ENCODE results near the gene TEAD4.

Gene TEAD4

DNA sequence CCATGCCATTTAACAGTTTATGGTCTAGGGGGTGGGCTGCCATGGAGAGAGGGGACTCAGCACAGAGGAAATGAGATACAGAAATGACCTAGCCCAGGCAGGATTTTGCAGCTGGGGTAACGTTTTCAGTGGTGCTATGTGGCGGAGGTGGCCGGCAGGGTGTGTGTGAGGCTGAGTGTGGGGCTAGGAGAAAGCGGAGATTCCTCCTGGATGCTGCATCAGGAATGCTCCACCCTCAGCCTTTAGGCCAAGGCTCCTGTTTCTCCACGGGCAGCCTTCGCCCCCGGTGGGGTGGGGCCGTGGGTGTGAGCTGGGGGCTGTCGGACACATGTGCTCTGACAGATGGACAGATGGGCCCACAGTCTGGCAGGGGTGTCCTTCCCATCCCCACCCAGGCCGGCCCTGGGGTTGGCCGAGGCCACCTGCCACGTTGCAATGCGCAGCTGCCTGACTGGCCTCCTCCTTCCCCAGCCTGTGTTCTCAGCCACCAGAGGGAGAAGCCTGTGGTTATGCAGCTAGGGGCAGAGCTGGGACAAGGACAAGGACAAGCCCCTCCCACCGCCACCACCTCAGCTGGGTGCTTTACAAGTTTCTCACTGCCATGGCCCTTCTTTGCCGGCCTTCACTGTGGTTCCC is 44.3 kb downstream of the TEAD4 start:
- no peak for DNase-seq

DNA sequence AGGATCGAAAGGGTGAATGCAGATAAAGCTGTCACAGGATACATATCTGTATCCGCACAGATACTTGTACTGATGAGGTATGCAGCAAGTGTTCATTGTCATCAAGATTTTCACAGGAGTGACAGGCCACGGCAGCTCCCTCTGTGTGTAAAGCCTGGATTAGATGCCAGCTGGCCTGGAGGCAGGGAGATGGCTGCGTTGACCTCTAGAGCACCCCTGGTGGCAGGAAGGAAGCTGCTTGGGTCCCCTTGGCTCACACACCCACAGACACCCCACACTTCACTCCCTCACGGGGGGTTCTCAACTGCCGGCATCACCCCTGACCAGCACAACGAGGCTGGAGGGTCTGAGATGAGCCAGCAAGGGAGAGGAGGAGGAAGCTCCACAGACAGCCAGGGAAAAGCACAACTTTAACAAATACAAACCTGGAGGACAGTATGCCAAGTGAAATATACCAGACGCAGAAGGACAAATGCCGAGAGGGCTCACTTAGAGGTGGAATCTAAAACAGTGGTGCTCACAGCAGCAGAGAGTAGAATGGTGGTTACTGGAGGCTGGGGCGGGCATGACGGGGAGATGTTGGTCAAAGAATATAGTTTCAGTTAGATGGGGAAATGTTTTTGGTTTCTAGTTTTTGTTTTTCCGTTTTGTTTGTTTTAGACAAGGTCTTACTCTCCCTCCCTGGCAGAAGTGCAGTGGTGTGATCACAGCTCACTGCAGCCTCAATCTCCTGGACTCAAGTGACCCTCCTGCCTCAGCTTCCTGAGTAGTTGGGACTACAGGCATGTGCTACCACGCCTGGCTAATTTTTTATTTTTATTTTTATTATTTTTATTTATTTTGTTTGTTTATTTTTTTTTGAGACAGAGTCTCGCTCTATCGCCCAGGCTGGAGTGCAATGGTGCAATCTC is 45.7 kb downstream of the TEAD4 start:
- no peak for DNase-seq

DNA sequence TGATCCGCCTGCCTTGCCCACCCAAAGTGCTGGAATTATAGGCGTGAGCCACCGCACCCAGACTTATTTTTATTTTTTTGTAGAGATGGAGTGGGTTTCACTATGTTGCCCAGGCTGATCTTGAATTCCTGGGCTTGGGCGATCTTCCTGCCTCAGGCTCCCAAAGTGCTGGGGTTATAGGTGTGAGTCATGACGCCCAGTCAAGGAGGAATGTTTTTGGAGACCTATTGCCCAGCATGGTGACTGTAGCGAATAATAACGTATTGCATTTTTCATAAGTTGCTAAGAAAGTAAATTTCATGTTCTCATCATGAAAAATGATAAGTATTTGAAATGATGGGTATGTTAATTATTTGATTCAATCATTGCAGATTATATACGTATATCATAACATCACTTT is 46.5 kb downstream of the TEAD4 start:
- no peak for DNase-seq

DNA sequence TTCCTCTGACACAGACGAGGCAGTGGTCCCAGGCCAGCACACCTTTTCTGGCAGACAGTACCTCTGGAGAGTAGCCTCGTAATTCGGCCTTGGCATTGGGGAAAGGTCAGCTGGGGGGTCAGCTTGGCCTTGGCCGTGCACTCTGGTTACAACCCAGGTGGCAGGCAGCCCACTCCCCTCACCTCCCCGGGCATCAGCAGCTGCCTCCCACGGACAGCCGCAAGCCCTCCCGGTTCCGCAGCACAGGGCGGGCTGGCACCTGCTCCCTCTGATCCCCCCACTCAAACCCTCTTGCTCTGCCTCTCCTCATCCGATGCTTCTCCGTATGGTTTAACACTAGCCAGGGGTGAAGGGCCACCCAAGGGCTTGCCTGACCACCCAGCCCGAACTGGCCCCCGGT is 50.6 kb downstream of the TEAD4 start:
- DNase-seq: no peak

DNA sequence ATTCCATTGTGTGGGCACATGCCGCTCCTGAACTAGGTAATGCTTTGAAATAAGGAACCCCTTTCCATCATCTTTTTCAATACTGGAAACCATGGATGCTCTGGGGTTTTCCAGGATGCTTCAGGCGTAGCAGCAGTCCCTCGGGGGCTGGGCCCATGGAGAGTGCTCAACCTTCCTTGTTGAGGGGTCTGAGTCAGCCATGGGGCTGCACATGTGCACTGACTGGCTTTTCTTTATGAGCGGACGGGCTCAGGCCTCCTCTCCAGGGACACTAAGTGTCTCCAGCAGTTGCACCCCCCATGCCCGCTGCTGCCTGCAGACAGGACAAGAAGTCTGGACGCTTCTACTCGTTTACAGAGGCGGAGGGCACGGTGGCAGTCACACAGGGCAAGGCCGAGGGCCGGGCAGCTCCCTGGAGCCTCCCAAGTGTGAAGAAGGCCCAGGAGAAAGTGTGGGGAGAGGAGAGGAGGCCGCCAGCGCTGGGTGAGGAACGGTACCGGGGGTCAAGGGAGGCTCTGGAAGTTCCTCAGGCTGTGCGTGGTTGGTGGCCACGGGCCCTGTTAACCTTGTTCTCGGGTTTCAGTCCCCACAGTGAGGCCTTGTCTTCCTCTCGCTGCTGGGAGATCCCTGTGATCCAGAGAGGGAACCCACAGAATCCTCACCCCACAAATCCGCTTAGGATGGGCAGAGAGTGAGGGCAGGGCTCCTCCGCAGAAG is 51.2 kb downstream of the TEAD4 start:
- no peak for DNase-seq

DNA sequence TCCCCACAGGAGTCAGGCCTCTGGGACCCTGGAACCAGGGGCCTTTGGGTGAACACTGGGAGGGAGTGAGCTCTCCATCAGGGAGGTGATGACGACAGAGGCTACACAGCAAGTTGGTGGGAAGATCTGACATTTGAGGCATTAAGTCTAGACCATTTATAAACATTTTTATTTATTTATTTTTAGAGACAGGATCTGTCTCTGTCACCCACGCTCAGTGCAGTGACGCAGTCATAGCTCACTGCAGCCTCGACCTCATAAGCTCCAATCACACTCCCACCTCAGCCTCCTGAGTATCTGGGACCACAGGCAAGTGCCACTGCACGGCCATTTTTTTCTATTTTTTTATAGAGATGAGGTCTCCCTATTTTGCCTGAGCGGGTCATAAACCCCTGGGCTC is 53.6 kb downstream of the TEAD4 start:
- no peak for DNase-seq

DNA sequence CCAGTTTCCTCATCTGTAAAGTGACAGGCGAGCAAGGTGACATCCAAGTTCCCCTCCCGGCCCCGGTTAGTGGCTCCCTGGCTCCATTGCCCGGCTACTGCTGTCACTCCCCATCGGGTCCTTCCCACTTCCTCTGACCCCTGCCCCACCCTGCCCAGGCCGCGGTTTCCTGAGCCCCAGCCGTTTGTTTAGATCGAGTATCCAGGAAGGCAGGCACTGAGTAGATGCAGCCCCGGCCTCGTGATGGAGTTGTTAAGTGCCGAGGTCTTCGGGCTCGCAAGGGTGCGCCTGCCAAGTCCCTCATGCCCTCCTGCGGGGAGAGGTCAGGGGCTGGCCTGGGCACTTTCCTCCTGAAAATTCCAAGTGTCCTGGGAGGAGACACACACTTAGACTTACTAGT is 55.4 kb downstream of the TEAD4 start:
- no peak for DNase-seq

DNA sequence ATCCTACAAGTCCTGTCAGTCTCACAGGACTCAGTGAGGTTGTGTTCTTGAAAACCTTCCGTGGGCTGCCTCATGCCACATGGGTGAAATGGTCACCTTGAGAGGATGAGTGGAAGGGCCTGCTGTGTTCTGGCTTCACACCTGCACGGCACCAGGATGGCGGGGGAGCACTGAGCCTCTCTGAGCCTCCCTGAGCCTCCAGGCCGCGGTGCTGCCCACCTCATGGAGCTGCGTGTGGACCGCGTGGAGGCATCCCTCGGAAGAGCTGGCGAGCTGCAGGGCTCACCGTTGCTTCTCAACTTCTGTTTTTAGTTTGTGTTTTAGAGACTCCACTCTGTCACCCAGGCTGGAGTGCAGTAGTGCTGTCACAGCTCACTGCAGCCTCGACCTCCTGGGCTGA is 56.2 kb downstream of the TEAD4 start:
- DNase-seq: no peak

DNA sequence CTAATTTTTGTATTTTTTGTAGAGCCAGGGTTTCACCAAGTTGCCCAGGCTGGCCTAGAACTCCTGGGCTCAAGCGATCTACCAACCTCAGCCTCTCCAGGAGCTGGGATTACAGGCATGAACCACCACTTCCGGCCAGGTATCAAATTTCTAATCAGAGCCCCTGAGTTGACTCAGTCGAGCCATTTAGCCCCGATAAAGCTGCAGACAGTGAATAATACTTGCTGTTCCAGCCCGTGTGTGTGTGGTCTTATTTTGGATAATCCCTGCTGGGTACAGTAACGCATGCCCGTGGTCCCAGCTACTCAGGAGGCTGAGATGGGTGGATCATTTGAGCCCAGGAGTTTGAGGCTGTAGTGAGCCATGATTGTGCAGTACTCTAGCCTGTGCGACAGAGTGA is 57.0 kb downstream of the TEAD4 start:
- DNase-seq: no peak

DNA sequence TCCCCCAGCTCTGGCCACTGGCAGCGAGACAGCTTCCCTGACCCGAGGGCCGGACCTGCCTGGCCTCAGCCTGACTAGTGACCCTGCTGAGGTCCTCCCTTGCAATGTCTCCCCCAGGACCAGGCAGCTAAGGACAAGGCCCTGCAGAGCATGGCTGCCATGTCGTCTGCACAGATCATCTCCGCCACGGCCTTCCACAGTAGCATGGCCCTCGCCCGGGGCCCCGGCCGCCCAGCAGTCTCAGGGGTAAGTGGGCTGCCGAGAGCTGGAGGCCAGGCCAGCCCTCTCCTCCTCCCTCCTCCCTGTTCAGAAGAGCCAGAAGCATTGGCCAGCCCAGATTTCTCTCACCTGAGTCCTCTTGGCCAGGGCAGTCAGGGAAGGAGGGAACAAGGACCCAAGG is 58.1 kb downstream of the TEAD4 start:
- DNase-seq: no peak

DNA sequence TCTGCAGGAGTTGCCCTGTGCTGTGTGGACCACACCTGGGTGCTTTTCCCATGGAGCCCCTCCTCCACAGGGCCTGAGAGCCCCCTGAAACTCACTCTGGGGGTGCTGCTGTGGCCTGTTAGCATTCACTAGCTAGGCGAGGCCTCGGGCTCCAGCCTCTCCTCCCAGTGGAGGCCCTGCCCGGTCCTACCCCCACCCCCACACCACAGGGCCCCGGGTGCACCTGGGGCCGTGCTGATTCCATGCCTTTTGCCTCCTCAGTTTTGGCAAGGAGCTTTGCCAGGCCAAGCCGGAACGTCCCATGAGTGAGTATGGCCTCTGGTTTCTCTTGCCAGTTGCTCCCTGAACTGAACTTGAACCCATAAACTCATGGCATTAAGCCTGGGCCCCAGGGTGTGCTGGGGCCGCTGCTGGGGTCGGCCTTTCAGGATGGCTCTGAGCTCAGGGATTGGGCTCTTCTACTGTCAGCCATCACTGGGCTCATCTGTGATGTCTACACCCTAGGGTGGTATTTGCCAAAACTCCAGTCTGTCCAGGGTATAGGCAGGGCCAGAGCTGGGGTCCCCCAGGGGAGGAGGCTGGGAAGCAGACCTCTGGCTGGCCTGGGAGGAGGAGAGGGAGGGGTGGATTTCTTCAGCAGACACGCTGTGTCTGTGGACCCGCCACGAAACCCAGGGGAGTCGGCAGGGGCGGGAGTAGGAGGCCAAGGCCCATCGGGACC is 59.2 kb downstream of the TEAD4 start:
- no peak for DNase-seq

DNA sequence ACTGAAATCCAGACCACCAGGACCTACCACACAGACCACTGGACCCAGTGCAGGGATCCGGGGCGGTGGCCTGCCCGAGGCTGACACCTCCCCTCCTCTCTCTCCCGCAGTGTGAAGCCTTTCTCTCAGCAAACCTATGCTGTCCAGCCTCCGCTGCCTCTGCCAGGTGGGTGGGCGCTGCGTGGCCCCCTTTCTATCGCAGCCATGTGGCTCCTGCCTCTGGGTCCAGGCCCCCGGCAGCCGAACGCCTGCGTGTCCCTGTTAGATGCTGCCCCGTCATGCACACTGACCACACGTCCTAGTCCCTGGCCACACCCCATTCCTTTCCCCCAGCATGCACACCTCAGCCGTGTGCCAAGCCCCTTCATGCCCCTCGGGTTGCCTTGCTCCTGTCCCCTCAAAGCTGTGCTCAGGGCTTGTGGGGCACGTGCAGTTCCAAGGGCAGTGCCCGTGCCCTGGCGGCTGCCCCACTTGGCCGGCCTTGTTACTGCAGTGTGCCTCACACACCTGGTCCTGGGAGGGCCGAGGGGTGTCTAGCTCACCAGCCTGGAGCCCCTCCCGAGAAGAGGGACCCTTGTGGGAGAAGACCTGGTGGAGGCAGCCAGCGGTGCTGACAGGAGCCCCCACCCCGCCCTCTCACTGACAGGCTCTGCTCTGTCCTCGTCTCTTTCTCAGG is 59.9 kb downstream of the TEAD4 start:
- no peak for DNase-seq

DNA sequence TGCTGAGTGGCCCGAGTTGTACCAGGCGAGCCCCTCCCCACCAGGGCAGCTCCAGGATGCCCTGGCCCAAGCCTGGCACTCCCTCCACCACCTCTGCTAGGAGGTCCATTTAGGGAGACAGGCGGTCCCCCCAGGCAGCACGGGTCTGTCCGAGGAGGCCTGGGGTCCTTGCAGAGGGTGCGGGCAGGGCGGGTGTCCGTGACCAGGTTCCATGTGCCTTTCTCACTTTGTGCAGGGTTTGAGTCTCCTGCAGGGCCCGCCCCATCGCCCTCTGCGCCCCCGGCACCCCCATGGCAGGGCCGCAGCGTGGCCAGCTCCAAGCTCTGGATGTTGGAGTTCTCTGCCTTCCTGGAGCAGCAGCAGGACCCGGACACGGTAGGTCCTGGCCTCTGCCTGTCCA is 61.2 kb downstream of the TEAD4 start:
- DNase-seq: no peak

DNA sequence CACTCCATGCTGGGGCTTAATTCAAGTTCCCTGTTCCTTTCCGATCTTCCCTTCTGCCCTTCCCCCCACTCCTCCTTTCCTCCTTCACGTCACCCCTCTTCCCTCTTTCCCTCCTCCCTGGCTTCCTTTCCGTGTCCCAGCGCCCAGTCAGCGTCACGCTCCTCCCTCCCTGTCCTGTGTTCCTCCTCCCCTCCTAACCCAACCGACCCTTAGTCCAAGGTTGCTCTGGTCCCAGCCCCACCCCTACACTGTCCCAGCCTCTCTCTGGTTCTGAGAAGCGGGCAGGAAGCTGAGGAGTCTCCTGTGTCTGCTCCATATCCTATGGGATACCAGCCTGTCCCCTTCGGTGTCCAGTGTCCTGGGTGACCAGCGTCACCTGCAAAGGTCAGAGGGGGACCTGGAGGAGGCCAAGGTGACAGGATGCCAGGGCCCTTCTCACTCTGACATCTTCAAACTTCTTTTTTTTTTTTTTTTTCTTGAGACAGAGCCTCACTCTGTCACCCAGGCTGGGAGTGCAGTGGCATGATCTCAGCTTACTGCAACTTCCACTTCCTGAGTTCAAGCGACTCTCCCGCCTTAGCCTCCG is 61.7 kb downstream of the TEAD4 start:
- DNase-seq: no peak

DNA sequence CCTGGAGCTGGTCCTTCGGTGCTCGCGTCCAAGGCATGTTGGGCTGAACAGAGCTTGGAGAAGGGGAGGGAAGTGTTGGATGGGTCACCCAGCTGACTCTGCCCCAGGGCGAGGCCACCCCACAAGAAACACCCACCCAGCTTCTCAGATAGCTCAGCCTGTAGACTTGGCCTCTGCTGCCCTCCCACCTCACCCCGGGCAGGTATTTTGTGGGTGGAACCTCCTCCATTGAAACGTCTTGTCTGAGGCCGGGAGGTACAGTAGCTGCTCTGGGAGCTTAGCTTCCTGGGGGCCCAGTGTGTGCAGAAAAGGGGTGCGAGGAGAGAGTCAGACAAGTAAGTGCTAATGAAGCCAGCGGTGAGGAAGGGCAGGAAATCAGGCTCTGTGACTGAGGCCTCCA is 63.2 kb downstream of the TEAD4 start:
- no peak for DNase-seq

DNA sequence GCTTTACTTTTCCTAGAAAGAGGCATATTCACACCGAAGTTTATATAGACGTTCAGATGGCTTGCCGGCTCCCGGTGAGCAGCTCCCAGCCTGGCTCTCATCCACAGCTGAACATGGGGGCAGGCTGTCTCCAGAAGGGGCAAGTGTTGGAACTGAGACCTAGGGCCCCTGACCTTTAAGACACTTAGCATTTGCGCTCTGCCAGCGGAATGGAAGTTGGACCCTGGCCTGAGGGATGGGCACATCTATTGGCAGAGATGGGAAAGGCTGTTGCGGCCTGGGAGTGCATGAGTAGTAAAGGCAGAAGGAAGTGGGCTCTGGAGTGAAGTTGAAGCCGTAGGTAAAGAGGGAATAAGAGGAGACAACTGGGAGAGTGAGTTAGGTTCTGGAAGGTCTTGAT is 63.8 kb downstream of the TEAD4 start:
- DNase-seq: no peak

DNA sequence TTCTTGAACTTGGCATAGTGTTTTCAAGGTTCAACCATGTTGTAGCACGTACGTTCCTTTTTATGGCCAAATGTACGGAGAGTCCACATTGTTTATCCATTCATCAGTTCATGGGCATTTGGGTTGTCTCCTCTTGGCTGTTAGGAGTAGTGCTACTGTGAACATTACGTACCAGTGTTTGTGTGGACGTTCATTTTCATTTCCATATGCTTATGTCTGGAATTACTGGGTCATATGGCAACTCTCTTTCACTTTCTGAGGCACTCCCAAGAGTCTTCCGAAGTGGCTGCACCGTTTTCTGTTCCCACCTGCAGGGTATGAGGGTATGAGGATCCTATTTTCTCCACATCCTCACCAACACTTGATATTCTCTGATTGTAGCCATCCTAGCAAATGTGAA is 68.9 kb downstream of the TEAD4 start:
- no peak for DNase-seq

DNA sequence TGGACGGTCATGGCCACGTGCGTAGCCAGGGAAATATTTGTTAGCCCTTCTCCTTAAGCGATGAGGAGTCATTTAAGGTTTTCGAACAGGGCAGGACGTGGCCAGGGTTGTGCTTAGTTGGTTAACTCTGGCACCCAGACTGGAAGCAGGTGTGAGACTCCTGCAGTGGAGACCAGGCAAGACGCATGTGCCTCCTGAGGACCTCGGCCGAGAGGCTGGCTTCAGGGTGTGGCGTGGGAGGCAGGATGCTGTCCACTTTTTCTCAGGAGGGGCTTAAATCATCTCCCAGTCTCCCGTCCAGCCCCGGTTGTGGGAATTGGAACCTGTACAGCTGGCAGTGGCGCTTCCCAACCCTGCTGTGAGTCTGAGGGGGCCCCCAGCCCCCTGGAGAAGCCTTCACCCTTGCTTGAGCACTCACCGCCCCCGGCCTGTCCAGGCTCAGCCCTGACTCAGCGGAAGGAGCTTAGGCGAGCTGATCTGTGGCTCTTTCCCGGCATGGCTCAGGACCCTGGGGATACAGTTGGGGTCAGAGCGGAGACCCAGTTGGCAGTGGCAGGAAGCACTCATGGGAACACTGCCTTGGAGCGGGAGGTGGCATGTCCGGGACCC is 71.7 kb downstream of the TEAD4 start:
- no peak for DNase-seq

DNA sequence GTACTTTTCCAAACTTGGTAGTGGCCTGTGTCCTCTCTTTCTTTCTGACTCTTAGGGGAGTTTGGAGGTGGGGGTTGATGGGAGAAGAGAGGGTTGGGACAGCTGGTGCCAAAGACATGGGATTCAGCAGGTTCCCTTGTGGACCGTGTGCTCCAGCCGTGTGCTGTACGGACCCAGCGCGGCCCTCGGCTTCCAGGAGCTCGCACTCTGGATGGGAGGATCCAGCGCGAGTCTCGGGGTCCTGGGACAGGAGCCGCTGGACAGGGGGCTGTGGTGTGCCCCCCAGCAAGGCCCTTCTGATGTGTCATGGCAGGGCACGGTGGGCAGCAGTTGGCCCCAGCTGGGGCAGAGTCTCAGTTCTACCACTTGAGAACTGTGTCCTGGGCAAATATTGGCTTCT is 73.0 kb downstream of the TEAD4 start:
- DNase-seq: no peak

DNA sequence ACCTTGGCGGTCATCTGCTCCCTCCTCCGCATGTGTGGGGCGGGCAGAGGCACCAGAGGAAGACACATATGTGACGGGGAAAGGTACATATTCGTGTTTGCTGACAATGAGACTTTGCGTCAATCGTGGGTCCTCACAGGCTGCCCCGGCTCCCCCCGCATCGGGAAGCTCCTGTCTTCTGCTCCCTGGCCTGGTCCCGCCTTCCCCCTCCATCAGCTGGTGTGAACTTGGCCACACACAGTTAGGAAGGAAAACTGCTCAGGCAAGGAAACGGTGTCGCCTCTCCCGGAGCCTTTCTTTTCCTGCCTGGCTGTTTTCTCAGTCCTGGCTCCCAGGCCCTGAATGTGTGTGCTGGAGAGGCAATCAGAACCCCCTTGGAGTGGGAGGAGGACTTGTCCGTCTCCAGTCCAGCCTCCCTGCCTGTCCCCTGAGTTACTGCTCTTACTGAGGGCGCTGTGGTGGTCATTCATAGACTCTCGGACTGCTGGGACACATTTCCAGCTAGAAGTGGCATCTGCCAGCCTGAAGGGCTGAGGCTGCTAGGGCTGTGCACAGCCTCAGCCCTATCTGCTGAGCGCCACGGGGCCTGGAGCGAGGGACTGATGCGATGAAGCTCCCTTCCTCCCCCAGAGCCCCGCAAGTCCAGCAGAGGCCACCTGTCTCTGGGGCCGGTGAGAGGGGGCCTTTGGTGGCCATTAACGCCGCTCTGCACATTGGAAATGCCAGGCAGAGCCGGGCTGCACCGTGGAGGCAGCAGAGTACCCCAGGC is 73.8 kb downstream of the TEAD4 start:
- no peak for DNase-seq

DNA sequence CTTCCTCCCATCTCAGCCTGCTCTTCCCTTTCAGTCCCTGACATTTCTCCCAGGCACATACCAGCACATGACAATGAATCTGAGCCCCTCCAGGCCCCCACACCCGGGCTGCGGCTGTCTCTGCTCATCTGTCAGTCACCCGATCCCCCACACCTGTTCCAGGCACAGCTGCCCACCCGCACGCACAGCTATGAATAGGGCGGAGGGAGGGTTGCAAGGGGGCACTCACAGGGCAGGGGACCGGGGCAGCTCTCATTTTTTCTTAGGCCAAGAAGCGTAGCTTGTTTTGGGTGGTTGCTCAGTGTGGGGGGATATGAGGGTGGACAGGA is 74.3 kb downstream of the TEAD4 start:
- no peak for DNase-seq

Measured in NCI-H2107 (cell line).